Stimulated activated CD8-positive, alpha-beta memory T cell treated with anti-CD3 and anti-CD28 coated beads, Interleukin-4, amount 100 ng/mL, for 48 hours (primary cell): ENCODE measurements around the gene ARFGEF3.
"Not testable (repeated sequence)": the region's sequence is repeated elsewhere in the genome, so short reads cannot be mapped to it uniquely, and the experiment has no call there.

ENCODE experiments used
- DNase-seq: peaks from one replicate; pipeline ENCODE4 v3.0.0-alpha.2; 2020

ARFGEF3 gene, protein sequence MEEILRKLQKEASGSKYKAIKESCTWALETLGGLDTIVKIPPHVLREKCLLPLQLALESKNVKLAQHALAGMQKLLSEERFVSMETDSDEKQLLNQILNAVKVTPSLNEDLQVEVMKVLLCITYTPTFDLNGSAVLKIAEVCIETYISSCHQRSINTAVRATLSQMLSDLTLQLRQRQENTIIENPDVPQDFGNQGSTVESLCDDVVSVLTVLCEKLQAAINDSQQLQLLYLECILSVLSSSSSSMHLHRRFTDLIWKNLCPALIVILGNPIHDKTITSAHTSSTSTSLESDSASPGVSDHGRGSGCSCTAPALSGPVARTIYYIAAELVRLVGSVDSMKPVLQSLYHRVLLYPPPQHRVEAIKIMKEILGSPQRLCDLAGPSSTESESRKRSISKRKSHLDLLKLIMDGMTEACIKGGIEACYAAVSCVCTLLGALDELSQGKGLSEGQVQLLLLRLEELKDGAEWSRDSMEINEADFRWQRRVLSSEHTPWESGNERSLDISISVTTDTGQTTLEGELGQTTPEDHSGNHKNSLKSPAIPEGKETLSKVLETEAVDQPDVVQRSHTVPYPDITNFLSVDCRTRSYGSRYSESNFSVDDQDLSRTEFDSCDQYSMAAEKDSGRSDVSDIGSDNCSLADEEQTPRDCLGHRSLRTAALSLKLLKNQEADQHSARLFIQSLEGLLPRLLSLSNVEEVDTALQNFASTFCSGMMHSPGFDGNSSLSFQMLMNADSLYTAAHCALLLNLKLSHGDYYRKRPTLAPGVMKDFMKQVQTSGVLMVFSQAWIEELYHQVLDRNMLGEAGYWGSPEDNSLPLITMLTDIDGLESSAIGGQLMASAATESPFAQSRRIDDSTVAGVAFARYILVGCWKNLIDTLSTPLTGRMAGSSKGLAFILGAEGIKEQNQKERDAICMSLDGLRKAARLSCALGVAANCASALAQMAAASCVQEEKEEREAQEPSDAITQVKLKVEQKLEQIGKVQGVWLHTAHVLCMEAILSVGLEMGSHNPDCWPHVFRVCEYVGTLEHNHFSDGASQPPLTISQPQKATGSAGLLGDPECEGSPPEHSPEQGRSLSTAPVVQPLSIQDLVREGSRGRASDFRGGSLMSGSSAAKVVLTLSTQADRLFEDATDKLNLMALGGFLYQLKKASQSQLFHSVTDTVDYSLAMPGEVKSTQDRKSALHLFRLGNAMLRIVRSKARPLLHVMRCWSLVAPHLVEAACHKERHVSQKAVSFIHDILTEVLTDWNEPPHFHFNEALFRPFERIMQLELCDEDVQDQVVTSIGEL (N-terminal part only)

DNA sequence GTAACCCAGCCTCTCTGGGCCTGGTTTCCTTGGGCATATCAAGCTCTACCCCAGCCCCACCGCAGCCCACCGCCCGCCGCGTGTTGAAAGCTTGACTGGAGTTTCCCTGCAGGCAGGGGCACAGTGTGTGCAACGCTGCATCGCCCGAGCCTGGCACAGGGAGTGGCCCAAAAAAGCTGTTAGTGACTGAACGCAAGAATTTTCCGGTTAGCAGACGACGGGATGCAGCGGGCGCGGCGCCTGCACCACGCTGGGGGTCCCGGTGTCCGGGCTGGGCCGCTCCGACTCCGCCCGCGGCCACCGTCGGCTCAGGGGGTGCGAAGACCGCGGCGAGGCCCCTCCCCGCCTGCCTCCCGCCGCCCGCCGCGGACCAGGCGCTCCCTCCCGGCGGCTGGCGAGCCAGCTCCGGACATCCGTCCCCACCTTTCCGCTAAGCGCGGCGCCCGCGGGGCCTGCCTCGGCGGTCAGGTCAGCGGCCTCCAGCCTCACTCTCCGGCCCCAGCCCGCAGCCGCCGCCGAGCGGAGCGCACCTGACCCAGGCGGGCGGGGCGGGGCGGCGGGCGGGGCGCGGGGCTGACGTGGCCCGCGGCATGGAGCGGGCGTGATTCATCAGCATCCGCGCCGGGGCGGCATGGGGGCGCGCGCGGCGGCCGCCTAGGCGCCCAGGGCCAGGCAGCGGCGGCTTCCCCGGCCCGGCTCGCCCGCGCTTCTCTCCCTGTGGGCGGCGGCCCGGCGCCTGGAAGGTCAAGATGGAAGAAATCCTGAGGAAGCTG, at the start of gene ARFGEF3:
Gene ARFGEF3 (plus strand): TSS at position 602 of the 773 bp plus-strand sequence. CDS start 148 bp downstream, at position 750.
- DNase-seq = peak; percentile 73

- DNase-seq = no peak
These were observed 48.0 kb upstream of the ARFGEF3 start for GRCh38 chr6:138113588-138114210.

- DNase-seq = no peak
These were observed 46.5 kb upstream of the ARFGEF3 start for GRCh38 chr6:138115201-138115600.

DNA sequence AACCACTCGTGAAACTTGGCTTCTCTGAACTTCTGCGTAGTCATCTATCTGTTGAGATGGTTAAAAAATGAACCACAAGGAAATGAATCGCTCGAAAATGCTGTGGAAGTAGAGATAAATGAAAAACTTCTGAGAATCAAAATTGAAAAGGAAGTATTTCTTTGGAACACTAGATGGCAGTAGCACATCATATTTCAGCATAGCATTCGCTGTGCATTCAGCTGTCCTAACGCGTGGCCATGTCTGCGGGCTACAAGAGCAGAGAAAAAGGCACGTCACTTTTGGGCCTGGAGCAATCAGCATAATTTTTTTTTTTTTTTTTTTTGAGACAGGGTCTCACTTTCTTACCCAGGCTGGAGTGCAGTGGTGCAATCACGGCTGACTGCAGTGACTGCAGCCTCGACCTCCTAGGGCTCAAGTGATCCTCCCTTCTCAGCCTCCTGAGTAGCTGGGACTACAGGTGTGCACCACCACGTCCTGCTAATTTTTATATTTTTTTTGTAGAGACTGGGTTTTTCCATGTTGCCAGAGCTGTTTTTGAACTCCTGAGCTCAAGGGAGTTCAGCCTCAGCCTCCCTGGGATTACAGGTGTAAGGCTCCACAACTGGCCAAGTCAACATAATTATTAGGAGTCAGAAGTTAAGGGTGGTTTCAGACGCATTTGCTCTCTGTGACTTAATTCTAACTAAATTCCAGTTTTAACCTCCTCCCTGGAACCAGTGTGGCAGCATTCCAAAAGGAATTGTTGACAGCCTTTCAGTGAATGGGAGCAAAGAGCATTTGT, 45.7 kb upstream of the ARFGEF3 start:
- peak; percentile 37 for DNase-seq

DNA sequence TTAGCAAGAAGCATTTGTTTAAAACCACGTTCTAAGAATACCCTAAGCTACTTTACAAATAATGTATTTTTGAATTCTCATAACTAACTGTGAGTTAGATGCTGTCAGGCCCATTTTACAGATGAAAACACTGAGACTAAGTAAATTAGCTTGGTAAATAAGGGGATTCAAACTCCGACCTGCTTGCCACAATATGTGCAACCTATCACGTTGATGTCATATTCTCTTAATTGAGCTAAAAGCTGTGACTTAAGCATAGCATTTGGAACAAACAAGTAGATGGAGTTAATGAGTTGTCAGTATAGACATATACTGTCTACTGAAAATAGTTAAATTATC, 45.1 kb upstream of the ARFGEF3 start:
- no peak for DNase-seq

GRCh38 chr6:138117376-138117914, 44.3 kb upstream of the ARFGEF3 start:
- DNase-seq = no peak

GRCh38 chr6:138119229-138119628, 42.5 kb upstream of the ARFGEF3 start:
- not testable (repeated sequence) for DNase-seq

GRCh38 chr6:138119976-138120375, 41.8 kb upstream of the ARFGEF3 start:
- DNase-seq = no peak

- no peak for DNase-seq
These were observed 37.6 kb upstream of the ARFGEF3 start for GRCh38 chr6:138124096-138124495.

DNA sequence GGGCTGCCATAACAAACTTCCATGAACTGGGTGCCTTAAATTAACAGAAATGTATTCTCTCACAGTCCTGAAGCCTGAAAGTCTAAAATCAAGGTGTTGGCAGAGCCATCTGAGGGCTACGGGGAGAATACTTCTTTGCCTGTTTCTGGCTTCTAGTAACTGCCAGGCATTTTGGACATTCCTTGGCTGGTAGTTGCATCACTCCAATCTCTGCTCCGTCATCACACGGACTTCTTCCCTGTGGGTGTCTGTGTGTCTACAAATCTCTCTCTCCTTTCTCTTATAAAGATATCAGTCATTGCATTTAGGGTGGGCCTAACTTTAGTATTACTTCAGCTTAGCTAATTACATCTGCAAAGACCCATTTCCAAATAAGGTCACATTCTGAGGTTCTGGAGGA, 33.6 kb upstream of the ARFGEF3 start:
- DNase-seq = no peak

DNA sequence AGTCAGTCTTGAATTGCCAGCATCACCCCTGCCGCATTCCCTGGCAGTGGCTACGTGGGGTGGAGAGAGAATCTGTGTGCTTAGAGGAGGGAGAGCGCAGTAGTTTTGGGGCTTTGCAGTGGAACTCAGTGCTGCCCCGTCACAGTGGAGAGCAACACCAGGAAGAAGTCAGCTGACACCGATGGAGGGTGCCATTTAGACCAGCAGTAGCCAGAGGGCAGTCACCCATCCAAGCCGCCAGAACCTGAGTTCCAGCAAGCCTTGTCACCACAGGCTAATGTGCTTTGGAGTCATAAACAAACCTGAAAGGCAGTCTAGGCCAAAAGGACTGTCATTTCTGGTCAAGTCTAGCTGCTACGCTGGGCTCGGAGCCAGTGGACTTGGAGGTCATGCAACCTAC, 32.5 kb upstream of the ARFGEF3 start:
- no peak for DNase-seq

DNA sequence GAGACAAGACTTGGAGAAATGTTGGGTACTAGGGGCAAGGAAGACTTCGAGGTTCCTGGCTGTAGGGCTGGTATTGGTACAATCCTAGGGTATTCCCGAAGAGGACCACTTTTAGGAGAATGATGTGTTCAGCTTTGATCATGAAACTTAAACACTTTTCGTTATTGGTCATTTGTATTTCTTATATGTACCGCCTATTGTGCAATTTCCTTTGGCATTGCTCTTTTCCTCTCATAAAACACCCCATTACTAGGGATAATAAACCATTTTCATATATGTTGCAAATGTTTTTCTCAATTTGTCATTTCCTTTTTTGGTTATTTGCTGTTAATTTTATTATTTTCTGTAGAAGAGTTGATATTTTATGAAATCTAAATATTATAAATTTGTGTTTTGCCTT, 18.9 kb upstream of the ARFGEF3 start:
- no peak for DNase-seq

DNA sequence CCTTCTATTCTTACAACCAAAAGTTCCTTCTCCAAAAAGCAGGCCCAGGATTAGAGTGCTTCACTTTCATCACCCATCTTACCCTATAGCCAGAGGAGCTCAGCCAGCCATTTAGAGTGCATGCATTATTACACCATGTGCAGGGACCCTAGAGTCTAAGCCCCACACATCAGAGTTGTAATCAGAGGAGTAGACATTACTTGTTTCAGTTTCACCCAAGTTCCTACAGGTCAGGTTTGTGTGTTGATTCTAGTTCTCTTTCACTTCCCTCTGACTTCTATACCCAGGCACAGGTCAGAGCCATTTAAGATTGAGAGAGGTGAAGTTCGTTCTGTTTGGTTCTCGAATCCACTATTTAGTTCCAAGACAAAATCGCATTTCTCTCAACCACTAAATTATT, 16.3 kb upstream of the ARFGEF3 start:
- DNase-seq = no peak

DNA sequence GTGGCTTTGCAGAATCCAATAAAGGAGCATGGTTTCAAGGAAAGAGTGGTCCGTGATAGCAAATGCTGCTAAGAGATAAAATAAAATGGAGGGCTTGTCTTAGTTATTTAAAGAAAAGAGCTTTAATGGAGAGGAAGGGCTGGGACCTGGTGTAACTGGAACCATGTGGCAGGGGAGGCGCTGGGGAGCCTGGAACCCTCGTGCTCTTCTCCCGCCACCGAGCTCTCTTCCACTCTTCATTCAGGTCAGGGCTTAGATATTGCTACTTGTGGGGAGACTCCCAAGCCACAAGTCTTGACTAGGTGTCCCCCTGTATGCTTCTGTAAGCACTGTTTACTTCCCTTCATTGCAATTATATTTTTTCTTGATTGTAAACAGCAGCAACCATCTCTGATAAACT, 15.2 kb upstream of the ARFGEF3 start:
- DNase-seq = no peak

GRCh38 chr6:138155443-138155842, 6.3 kb upstream of the ARFGEF3 start:
- no peak for DNase-seq

DNA sequence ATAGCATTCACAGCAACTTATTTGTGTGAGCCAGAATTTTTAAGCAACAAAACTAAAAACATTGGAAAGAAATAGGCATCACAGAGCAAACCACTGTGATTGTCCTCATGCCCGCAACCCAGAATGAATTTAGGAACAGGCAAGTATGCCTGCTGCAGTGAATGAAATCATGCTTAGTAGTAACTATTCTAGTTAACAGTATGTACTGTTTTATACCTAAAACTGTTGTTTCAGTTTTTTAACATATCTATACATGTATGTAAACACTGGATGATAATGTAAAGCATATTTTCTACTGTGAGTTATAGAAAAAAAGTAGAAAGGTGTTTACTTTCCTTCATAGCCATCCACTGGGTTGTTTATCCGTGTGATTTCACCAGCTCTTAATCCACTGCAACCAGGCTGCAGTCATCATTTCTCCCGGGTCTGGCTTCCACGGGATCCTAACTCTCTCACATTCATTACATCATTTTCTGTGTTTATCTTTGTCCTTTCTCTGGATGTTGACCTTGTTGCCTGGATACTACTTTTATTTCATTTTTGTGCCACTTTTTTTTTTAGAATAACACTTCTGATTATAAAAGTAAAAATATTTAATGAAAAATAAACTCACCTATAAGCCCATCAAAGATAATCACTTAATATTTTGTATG, 3.6 kb upstream of the ARFGEF3 start:
- no peak for DNase-seq

DNA sequence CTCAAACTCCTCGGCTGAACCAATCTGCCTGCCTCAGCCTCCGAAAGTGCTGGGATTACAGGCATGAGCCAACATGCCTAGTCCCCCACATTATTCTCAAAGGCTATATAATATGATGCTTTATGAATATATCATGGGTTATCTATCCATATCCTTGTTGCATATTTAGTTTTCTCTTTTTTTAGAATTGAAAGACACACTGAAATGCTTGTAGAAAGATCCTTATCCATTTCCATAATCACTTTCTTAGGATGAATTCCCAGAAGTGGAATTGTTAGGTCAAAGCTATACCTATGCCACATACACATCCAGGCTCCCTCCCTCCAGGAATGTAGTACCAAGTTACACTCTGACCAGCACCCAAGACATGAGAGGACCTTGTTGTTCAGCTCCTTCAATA, 2.5 kb upstream of the ARFGEF3 start:
- no peak for DNase-seq

DNA sequence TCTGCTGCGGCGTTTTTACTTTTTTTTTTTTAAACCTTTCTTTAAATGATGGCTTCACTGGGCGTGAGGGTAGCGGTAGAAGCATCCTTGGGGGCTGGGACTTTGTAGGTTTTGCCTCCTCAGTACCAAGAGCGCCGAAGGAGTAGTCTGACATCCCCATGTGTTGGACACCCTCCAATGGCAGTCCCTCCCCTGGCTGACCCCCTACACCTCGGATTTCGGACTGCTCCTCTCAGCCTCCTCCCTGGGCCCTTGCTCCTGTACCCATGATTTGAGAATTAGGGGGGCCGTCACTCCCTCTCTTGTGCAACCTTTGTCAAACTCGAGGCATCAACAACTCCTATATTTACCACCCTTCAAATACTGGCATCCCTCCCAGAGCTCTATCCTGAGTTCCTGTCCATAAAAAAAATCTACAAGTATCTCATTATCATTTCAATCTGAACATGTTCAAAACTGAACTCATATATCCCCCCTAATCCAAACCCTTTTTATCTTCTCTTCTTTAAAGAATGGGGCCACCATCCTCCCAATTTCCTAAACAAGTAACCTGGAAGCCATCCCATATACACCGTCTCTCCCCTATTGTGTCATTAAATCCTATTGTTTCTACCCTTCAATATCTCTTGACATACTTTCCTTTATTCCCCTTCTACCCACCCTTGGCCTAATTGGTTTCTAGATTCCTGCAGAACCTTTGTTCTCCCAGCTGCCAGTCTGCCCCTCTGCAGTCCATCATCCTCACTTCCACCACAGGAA, 1.2 kb upstream of the ARFGEF3 start:
- DNase-seq = no peak

DNA sequence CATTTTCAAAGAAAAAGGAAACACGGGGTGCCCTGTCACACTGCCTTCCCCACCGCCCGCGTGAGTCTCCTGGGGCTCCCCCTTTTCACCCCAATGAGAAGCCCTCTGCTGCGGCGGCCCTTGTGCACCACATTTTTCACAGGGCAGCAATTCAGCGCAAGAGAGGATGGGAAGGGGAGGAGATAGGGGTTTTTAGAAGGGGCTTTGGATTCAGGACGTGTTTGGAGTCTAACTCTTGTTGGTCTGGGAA, 726 bp upstream of the ARFGEF3 start:
- peak; percentile 25 for DNase-seq
